ENCODE results near the gene HEY2.
A peak's percentile ranks its signal among the peaks of the same experiment; 100 is the strongest.
"Not testable (repeated sequence)": the region's sequence is repeated elsewhere in the genome, so short reads cannot be mapped to it uniquely, and the experiment has no call there.

HEY2 gene

GRCh38 chr6:125764121-125764671, 14.8 kb downstream of the HEY2 start:
- no peak for DNase-seq (ENCODE audit: low read depth, low spot score)
- no peak overlapping the region for H3K27ac ChIP-seq

GRCh38 chr6:125765944-125766343, 16.5 kb downstream of the HEY2 start:
- H3K27ac ChIP-seq: no peak overlapping the region
- no peak for DNase-seq (ENCODE audit: low read depth, low spot score)

- no peak for DNase-seq (ENCODE audit: low read depth, low spot score)
- no peak overlapping the region for H3K27ac ChIP-seq
Measured at GRCh38 chr6:125766641-125767040, 17.2 kb downstream of the HEY2 start.

GRCh38 chr6:125769147-125769783, 19.8 kb downstream of the HEY2 start:
- no peak overlapping the region for H3K27ac ChIP-seq
- DNase-seq (ENCODE audit: low read depth, low spot score): no peak

- no peak overlapping the region for H3K27ac ChIP-seq
- no peak for DNase-seq (ENCODE audit: low read depth, low spot score)
Measured at GRCh38 chr6:125773387-125774341, 24.2 kb downstream of the HEY2 start.

GRCh38 chr6:125776107-125776826, 26.8 kb downstream of the HEY2 start:
- not testable (repeated sequence) for H3K27ac ChIP-seq; DNase-seq (ENCODE audit: low read depth, low spot score)

GRCh38 chr6:125779924-125780539, 30.6 kb downstream of the HEY2 start:
- H3K27ac ChIP-seq: peak overlapping the region; percentile 97
- peak; percentile 52 for DNase-seq (ENCODE audit: low read depth, low spot score)

- H3K27ac ChIP-seq: peak overlapping the region; percentile 97
- no peak for DNase-seq (ENCODE audit: low read depth, low spot score)
Measured at GRCh38 chr6:125780540-125781313, 31.3 kb downstream of the HEY2 start.

GRCh38 chr6:125781314-125781868, 32.0 kb downstream of the HEY2 start:
- no peak for DNase-seq (ENCODE audit: low read depth, low spot score)
- H3K27ac ChIP-seq: peak overlapping the region; percentile 97

- no peak for DNase-seq (ENCODE audit: low read depth, low spot score)
- H3K27ac ChIP-seq: no peak overlapping the region
Measured at GRCh38 chr6:125784365-125784764, 34.9 kb downstream of the HEY2 start.

GRCh38 chr6:125787791-125788190, 38.4 kb downstream of the HEY2 start:
- H3K27ac ChIP-seq: no peak overlapping the region
- DNase-seq (ENCODE audit: low read depth, low spot score): no peak

- DNase-seq (ENCODE audit: low read depth, low spot score): no peak
- H3K27ac ChIP-seq: peak overlapping the region; percentile 66
Measured at GRCh38 chr6:125789167-125789566, 39.7 kb downstream of the HEY2 start.

- DNase-seq (ENCODE audit: low read depth, low spot score): no peak
- peak overlapping the region; percentile 66 for H3K27ac ChIP-seq
Measured at GRCh38 chr6:125789576-125790357, 40.3 kb downstream of the HEY2 start.

GRCh38 chr6:125790358-125791150, 41.1 kb downstream of the HEY2 start, which contains the start of gene NCOA7:
Gene NCOA7 (plus strand): TSS chr6:125790960. CDS start chr6:125815355, 24,395 bp downstream.
- no peak for DNase-seq (ENCODE audit: low read depth, low spot score)
- H3K27ac ChIP-seq: peak within 1 kb of the TSS; percentile 66

- DNase-seq (ENCODE audit: low read depth, low spot score): no peak
- H3K27ac ChIP-seq: peak overlapping the region; percentile 66
Measured at GRCh38 chr6:125791151-125791819, 41.9 kb downstream of the HEY2 start.

GRCh38 chr6:125791820-125792165, 42.4 kb downstream of the HEY2 start:
- peak overlapping the region; percentile 66 for H3K27ac ChIP-seq
- no peak for DNase-seq (ENCODE audit: low read depth, low spot score)

- no peak for DNase-seq (ENCODE audit: low read depth, low spot score)
- H3K27ac ChIP-seq: peak overlapping the region; percentile 66
Measured at GRCh38 chr6:125792172-125792571, 42.7 kb downstream of the HEY2 start.
